Fibroblast of skin of abdomen (primary cell): ENCODE results near the gene UGT1A3. TPM values are rescaled to one million over a fixed set of nuclear protein-coding genes. Genes with fewer than 3 reads are reported as not detected.
"Not testable (repeated sequence)": the region's sequence is repeated elsewhere in the genome, so short reads cannot be mapped to it uniquely, and the experiment has no call there.

Source experiments
- DNase-seq: peaks from one replicate; pipeline ENCODE4 v3.0.0-alpha.2; 2013
- polyA plus RNA-seq, 2 experiments: library from polyadenylated mRNA; unstranded; fragments of 120-200 nt; gene quantifications; one replicate each; pipeline ENCODE4 v1.2.1, GENCODE V29; 2013; ENCODE audit not compliant: insufficient read length in 2 of 2

Gene UGT1A3
- not detected for polyA plus RNA-seq (2013, experiment 1 of 2; ENCODE audit: insufficient read length)
- polyA plus RNA-seq (2013, experiment 2 of 2; ENCODE audit: insufficient read length) = not detected

DNA sequence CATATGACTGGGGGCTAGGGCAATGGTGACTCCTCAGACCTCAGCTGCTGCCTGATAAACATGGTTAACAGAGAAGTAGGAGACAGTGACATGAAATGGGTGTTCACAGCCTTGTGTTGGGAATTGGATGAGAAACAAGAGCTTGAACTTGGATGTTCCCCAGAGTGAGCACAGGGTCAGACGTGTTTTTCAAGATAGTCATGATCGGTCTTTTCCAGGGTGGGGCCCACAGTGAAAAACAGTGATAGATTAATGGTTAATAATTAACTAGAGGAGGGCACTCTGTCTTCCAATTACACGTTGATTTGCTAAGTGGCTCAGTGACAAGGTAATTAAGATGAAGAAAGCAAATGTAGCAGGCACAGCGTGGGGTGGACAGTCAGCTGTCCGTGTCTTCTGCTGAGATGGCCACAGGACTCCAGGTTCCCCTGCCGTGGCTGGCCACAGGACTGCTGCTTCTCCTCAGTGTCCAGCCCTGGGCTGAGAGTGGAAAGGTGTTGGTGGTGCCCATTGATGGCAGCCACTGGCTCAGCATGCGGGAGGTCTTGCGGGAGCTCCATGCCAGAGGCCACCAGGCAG is at the start of gene UGT1A3:
TSS of gene UGT1A3 (plus strand) at position 320 of the 579 bp plus-strand sequence. CDS start at position 405, 85 bp downstream.
- no peak for DNase-seq

DNA sequence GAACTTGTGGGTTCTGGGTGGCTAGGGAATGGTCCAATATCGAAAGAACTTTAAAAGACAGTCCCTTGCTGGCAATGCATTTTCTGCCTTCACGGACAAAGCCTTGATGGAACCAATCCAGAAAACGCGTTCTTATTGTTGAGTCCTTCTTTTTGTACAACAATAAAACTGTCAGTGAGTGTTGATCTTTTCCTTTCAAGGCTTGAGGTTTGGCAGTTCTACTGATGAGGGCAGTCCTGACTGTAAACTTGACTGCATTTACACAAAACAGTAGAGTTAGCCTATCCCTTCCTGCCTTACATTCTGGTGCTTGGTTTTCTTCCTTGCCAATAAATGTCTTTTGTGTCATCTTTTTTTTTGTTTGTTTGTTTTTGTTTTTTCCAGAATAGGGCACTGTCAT is 49.6 kb upstream of the UGT1A3 start:
- no peak for DNase-seq

DNA sequence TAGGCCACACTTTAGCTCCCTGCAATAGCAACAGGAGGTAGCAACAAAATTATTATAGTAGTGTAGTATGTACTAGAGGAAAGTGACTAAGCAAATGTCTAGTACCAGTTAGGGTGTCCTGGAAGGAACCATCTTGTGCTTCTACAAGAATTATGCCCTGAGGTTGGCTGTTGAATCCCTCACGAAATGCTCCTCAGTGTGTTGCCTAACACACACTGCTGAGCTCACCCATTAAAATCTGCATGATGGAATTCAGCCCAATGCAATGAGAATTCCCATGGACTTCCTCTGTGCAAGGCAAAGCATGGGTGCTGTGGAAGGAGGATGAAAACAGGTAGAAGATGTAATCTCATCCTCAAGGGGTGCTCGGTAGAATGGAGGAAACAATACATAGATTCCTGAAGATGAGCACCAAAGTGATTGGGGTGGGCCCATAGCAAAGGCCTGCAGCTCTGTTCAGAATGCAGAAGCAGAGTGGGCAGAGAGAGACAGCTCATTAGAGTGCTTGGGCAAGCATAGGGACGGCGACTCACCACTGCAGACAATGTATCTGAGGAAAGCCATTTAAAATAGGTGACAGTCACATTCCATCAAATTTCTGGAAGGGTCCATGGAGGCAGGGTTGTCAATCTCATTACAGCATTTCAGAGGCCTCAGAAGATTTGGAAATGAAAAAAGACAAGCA is 48.3 kb upstream of the UGT1A3 start:
- no peak for DNase-seq

DNA sequence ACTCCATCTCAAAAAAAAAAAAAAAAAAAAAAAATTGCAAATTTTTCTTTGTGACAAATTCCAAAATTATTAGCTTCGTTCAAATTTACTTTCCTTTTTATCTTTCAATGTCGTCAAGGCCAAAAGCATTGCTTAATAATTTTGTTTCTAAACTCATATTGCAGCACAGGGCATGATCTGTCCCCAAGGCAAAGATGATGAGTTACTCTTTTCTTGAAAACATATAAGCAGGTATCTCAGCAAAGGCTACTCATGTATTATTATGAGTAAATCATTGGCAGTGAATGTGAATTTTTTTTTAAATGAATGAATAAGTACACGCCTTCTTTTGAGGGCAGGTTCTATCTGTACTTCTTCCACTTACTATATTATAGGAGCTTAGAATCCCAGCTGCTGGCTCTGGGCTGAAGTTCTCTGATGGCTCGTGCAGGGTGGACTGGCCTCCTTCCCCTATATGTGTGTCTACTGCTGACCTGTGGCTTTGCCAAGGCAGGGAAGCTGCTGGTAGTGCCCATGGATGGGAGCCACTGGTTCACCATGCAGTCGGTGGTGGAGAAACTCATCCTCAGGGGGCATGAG is 47.2 kb upstream of the UGT1A3 start, which contains the start of gene UGT1A7:
TSS of gene UGT1A7 (plus strand) at position 381 of the 579 bp plus-strand sequence. CDS start at position 418, 37 bp downstream.
- DNase-seq = no peak

DNA sequence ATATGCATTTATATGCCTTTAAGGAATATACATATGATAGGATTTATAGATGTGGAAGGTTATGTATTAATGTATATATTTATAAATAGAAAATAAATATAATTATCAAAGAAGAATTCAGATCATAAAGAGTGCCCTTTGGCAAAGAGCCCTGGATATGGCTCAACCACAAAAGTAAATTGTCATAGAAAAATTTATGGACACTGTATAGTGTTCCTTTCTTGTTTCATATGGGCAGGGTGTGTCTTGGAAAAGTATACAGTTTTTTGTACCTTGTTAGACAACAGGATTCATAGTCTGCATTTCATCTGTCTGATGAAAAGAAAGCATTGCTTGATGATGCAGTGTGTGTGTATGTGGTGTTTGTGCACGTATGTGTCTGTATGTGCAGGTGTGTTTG is 44.2 kb upstream of the UGT1A3 start:
- DNase-seq = no peak

DNA sequence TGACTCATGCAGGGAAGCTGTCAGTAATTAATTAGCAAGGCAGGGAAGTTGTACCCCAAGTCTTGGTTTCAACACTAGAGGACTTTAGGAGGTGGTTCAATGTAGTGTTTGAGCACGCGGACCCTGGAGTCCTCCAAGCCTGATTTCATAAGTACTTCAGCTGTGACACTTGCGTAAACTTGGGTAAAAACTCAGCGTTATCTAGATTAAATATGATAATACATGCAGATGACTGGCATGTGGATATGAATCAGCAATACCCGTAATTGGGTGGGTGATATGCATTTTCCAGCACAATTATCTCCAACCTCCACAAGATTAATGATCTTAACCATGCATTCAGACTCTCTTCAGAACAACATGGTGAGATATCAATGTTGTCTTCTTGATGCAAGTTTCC is 41.9 kb upstream of the UGT1A3 start:
- DNase-seq = no peak

DNA sequence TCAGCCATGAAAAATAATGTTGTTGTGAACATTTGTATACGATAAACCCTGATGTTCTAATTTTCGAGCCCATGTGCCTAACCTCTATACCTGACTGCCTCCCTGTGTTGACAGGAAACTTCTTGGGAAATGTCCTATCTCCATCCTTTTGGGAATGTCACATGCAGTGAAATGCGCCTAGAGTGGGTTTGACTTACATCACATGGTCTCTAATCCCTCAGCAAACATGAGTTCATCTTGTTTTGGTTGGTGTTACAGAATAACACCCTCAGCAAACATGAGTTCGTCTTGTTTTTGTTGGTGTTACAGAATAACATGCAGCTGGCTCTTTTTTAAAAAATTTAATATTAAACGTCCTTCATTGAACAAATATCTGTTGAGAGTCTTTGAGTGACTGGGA is 40.5 kb upstream of the UGT1A3 start:
- DNase-seq = no peak

DNA sequence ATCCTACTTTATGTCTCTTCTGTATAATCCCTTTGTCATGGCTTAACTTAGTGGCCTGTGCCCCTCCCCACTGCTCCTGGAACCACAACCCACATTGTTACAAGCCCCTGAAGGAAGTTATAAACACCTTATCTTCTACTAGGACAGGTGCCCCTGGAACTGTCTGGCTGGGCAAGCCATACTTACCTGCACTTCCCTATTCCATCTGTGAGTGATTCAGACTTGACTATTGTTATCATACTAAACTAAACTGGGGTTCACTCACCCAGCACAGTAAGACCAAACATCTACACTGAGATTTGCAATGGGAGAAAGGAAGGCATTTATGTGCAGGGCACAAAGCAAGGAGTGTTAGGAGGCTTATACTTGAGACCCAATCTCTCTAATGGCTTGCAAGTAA is 39.8 kb upstream of the UGT1A3 start:
- DNase-seq = no peak

DNA sequence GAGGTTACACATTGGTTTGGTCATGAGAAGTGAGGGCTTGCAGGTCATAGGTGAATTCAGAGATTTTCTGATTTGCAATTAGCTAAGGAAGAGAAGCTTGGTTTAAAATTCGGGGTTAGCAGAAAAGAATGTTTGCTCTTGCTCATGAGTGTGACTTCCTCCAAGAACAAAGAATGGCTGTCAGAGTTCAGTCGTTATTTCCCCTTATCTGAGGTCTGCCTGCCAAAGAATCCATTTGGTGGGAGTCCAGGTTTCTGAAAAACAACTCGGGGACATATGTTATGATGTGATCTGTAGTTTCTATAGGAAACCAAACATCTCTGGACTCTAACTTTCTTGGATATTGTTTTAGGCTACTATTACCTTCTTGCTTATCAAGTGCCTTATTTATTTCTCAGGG is 39.3 kb upstream of the UGT1A3 start:
- DNase-seq = no peak

DNA sequence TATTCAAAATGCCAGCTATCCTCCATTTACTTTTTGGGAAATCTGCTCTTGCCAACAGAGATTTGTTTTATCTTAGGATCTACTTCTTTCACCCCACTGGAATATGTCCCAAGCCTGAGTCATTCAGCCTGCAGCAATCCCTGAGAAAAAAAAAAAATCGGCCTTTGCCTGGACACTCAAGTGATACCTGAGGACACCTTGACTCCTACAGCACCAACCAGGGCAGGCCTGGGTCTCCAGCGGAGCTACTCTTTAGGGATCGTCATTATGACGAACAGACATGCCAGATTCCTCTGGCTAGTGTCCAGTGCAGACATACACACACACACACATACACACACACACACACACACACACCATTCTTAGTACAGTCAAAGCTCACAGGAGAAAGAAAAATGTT is 38.4 kb upstream of the UGT1A3 start:
- DNase-seq = no peak

DNA sequence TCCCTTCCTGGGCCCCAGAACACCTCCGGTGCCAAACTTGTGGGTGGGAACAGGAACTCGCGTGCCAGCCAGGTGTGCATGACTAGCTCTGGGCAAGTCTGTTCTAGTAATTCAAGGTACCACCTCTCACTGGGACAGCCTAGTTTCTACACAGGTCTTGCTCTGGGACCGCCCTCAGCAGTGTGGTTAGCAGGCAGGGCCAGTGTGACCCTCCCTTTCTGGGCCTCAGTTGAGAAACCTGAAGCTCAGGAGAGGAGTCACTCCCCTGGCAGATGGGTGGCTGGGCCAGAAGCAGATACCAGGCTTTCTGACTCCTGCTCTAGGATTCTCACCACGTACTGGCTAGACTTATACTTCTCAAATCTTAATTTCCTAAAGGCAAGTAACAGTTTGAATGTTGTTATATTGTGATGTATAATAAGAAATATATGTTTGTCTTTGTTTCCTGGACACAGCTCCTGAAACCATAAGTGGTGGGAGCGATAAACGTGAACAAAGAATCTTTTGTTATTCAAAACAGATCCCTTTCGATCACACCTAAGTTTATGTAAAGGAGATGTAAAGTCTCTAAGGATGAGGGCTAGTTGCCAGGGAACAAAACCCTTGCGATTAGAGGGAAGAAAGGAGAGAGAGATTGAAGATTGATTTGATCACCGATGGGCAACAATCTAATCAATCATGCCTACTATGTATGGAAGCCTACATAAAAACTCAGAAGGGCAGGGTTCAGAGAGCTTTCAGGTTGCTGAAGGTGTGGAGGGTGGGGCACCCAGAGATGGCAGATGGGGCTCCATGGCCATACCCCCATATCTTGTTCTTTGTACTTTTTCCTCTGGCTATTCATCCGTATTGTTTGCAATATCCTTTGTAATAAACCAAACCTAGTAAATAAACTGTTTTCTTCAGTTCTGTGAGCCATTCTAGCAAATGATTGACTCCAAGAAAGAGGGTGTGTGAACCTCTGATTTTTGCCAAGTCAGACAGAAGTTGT is 37.1 kb upstream of the UGT1A3 start:
- no peak for DNase-seq

DNA sequence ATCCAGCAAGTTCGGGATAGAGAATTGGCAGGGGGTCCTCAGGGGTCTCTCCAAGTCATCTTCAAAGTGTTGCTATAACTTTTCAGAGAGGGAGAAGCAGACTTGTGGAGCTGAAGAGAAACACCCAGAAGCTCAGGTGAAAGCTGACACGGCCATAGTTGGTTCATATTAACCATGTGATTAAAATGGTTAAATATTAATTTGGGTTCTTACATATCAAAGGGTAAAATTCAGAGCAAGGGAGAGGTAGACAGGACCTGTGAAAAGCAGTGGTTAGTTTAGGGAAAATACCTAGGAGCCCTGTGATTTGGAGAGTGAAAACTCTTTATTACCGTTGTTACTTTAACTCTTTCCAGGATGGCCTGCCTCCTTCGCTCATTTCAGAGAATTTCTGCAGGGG is 36.2 kb upstream of the UGT1A3 start, which contains the start of gene UGT1A6:
TSS of gene UGT1A6 (plus strand) at position 243 of the 400 bp plus-strand sequence. CDS start at position 358, 115 bp downstream.
- no peak for DNase-seq

DNA sequence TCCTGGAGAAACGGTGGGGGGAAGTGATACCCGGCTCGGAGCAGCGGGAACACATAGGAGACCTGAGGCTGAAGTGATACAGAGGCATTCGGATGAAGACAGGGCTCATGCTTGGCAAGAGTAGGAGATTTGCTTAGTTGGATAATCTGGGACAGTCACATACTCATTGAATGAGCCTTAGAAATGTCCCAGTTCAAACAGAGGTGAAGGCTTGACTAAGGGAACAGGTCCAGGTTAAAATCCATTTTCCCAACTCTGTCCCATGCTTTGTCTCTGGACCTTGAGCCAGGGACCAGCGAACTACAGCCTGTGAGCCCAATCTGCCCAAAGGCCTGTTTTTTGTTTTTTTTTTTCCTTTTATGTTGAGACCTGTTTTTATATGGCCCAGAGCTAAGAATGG is 34.9 kb upstream of the UGT1A3 start:
- no peak for DNase-seq

DNA sequence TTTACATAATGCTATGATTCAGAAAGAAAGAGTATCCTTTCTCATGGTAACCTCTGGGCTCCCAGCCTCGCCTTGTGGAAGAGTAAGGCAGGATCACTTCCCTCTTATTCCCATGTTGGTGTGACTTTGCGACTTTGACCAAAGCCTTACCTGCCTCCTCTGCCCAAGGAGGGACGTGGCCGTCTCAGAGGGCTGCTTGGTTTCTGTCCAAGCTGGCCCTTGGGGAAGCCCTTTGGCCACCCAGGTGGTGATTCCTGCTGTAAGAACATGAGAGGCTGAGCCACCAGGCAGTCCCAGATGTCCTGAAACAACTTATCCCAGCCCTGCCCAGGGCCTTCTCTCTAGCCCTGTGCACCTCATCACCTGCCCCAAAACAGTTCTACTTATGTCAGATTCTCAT is 30.1 kb upstream of the UGT1A3 start:
- no peak for DNase-seq

DNA sequence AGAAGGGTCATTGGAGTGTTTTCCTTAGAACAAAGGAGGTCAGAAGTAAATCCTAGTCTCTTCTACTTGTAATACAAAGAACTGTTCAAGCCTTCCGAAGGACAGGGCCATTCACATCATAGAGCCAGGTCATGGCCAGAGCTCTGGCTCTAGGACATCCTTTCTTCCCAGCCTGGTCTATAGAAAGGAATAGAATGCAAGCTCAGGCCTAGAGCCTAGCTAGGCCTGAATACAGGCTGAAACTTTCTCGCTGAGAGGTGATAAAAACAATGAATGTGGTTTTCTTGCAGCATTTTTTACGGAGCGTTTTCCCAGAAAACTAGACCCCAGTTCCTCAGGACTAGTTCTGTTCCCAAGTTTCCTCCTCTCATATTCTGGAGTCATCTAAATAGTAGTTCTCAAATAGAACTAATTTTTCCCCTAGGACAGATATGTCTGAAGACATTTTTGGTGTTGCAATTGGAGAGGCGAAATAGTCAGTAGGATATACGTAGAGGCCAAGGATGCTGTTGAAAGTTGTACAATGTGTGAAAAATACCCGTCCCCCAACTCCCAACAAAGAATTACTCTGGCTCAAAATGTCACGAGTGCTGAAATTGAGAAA is 29.3 kb upstream of the UGT1A3 start:
- DNase-seq = no peak

DNA sequence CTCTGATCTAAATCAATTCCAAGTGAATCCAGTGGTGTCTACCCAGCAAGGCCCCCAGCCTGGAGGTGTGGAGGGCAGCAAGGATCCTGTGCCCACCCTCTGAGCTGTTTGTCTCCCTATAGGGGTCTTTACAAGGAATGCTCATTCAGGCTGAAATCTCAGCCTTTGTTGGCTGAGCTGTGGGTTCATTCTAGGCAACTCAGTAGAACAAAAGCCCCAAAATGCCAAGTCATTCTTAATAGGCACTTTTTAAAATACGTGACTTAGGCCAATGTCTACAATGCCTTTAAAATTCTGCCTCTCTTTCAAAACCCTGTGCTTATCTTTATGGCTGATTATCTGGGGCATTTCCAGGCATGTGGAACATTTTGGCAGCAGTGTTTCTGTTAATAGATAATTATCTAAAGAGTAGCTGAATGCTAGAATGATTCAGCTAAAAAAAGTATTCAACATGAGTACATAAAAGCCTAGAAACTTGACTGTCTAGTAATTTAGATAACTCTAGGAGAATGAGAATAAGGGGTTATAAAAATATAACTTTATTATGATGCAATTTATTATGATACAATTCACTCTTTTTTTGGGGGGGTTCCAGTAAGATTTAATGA is 28.7 kb upstream of the UGT1A3 start:
- DNase-seq = peak; percentile 2

DNA sequence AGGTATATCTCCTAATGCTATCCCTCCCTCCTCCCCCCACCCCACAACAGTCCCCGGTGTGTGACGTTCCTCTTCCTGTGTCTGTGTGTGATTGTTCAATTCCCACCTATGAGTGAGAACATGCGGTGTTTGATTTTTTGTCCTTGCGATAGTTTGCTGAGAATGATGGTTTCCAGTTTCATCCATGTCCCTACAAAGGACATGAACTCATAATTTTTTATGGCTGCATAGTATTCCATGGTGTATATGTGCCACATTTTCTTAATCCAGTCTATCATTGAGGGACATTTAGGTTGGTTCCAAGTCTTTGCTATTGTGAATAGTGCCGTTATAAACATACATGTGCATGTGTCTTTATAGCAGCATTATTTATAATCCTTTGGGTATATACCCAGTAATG is 28.0 kb upstream of the UGT1A3 start:
- not testable (repeated sequence) for DNase-seq

DNA sequence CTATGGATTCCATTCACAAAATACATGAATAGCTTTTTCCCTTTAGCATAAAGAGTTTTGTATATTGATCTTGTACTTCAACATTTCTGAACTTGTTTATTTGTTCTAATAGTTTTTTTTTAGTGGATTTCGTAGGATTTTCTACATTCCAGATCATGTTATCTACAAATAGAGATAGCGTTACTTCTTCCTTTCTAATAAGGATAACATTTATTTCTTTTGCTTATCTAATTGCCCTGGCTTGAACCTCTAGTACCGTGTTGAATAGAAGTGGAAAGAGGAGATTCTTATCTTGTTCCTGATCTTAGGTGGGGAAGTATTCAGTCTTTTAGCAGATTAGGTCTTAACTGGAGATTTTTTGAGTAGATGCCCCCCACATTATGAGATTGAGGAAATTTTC is 26.6 kb upstream of the UGT1A3 start:
- no peak for DNase-seq

DNA sequence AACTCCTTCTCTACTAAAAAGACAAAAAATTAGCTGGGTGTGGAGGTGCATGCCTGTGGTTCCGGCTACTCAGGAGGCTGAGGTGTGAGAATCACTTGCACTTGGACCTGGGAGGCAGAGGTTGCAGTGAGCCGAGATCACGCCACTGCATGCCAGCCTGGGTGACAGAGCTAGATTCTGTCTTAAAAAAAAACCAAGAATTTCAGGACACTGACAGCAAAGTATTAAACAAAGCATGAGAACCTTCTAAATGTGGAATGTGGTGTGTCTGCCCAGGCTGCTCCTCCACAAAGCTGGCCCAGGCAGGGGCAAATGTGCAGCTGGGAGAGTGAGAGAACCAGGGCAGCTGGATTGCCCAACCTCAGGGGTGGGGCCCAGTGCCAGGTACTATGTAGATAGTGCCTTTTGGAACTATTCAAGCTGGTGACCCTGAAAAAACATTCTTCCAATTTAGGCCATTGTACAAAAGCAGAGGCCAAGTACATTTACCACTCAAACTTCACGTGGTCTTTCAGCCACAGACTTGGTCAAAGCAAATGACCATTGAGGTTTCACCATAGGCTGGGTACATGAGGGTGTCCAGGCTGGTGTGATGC is 22.8 kb upstream of the UGT1A3 start:
- no peak for DNase-seq

DNA sequence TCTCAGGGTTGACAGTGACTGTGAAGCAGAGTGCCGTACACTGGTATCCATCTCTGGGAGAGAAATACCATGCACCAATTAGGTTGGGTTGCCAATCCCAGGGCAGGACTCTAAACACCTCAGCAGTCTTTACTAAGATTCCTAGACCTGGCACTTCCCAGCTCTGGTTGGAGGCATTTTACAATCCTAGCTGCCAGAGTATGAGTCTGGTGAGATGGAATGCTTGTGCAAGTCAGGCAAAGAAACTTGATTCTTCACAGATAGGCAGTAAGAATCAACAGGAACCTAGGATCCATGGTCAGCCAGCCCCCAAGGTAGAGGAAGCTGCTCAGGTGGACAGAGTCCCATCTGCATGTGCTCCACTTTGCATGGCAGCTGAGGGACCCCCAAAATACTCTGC is 22.1 kb upstream of the UGT1A3 start:
- no peak for DNase-seq

DNA sequence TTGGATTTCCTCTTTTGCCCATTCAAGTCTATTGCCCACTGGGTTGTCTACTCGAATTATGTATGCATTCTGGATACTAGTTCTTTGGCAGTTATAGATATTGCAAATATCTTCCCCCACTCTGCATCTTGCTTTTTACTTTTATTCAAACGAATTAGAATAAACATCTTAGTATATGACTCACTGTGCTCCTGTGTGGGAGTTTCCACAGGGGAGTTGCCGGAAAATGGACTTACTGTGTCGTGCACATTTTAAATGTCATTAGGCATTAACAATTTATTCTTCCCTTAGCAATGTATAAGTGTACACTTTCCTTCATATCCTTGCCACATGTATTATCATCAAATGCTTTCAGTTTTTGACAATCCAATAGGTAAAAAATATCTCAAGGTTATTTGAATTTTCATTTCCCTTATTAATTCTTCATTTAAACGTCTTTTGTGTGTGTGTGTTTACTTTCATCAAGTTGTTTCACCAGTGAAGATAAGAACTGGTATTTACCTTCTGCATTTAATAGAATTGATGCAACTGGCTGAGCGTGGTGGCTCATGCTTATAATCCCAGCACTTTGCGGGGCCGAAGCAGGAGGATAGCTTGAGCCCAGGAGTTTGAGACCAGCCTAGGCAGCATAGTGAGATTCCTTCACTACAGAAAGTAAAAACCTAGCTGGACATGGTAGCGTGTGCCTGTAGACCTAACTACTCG is 20.8 kb upstream of the UGT1A3 start:
- DNase-seq = no peak
